GM21390 (cell line): Measurements from ENCODE around the gene ANKHD1.

ENCODE experiments used
- ATAC-seq: cut with Tn5 transposase; IDR thresholded peaks from one replicate; pipeline ENCODE4 v1.9.1; 2021; ENCODE audit not compliant: unreplicated experiment

Gene ANKHD1, protein sequence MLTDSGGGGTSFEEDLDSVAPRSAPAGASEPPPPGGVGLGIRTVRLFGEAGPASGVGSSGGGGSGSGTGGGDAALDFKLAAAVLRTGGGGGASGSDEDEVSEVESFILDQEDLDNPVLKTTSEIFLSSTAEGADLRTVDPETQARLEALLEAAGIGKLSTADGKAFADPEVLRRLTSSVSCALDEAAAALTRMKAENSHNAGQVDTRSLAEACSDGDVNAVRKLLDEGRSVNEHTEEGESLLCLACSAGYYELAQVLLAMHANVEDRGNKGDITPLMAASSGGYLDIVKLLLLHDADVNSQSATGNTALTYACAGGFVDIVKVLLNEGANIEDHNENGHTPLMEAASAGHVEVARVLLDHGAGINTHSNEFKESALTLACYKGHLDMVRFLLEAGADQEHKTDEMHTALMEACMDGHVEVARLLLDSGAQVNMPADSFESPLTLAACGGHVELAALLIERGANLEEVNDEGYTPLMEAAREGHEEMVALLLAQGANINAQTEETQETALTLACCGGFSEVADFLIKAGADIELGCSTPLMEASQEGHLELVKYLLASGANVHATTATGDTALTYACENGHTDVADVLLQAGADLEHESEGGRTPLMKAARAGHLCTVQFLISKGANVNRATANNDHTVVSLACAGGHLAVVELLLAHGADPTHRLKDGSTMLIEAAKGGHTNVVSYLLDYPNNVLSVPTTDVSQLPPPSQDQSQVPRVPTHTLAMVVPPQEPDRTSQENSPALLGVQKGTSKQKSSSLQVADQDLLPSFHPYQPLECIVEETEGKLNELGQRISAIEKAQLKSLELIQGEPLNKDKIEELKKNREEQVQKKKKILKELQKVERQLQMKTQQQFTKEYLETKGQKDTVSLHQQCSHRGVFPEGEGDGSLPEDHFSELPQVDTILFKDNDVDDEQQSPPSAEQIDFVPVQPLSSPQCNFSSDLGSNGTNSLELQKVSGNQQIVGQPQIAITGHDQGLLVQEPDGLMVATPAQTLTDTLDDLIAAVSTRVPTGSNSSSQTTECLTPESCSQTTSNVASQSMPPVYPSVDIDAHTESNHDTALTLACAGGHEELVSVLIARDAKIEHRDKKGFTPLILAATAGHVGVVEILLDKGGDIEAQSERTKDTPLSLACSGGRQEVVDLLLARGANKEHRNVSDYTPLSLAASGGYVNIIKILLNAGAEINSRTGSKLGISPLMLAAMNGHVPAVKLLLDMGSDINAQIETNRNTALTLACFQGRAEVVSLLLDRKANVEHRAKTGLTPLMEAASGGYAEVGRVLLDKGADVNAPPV (N-terminal part only)

DNA sequence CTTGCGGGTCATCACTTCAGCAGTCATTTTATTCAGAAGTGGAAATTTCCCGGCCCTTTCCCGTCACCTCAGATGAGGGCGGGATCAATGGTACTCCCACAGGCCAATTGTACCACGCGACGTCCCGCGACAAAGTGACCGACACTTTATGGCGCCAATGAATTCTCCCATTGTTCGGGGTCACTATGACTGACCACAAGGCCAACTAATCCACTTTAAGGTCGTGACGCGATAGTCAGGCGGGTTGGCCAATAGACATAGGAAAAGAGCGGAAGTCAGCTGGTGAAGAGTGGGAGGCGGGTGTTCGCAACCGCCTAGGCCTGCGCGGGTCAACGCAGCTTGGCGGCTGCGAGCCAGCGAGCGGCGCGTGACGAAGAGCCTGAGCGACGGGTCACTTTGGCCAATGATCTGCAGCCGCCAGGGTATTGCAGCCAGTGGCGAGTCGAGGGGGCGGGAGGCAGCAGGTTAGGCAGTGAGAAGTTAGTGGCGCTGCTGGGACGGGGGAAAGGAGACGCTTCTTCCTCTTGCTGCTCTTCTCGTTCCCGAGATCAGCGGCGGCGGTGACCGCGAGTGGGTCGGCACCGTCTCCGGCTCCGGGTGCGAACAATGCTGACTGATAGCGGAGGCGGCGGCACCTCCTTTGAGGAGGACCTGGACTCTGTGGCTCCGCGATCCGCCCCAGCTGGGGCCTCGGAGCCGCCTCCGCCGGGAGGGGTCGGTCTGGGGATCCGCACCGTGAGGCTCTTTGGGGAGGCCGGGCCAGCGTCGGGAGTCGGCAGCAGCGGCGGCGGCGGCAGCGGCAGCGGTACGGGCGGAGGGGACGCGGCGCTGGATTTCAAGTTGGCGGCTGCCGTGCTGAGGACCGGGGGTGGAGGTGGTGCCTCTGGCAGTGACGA is at the start of gene ANKHD1:
Gene ANKHD1 (plus strand): TSS at position 472 of the 896 bp plus-strand sequence. CDS start 135 bp downstream, at position 607.
- ATAC-seq: peak; percentile 84

DNA sequence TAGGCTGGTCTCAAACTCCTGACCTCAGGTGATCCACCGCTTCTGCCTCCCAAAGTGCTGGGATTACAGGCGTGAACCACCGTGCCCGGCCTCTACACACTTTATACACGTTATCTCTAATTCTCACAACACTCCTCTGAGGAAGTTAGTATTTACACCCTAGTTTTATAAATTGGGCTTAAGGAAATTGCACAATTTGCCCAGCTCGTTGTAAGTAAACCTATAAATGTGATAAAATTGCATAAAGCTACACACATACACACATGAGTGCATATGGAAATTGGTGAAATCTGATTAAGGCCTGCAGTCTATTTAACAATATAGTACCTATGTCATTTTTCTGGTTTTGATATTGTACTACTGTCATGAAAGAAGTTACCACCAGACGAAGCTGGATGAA is 46.1 kb upstream of the ANKHD1 start:
- ATAC-seq: no peak

DNA sequence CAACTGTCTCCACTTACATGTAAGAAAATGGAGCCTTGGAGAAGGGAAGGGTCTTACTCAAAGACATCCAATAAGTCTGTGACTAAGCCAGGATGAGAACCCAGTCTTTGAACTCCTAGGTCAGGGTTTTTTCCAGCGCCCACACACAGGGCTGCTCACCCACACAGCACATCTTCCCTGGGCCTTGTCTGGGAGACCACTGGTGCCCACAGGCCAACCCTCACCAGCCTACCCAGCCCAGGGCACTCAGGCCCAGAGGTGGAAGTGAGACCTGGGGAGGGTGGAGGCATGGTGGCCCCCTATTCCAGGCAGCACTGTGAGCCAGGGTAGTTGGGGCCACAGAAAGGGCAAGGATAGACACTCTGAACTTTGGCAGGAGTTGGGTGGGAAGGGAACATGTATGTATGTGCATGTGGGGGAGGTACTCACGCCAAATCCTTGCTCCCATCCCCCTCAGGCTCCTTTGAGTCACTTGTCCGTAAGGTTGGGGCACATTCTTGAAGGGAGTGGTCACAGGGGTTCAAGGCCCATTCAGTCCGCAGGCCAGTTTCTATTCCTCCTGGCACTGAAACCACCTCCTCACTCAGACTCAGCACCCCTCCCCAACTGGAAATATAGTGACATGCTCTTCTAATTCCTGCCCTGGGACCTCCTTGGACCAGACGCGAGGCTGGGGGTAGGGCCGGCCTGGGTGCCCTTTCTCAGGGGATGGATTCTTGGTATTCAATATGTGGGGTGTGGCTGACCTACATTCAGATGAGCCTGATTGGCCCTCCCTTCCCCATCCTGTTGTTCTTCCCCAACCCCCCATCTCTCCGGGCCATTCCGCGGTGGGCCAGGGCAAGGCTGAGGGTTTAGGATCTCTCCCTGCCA is 44.5 kb upstream of the ANKHD1 start:
- peak; percentile 13 for ATAC-seq

DNA sequence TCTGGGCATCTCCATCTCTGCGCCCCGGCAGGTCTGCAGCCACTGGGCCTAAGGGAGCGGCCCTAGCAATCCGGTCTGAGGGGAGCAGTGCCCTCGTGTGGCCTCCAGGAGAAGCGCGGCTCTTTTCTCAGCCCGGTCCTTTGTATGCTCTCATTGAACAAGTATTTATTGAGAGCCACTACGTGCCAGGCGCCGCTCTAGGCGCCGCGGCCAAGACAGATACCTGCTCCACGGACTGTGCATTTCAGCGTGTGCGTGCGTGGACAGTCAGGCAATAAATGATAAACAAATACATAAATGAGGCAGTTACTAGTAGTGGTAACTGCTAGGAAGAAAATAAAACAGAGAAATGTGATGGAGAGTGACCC is 43.9 kb upstream of the ANKHD1 start:
- ATAC-seq: peak; percentile 98

DNA sequence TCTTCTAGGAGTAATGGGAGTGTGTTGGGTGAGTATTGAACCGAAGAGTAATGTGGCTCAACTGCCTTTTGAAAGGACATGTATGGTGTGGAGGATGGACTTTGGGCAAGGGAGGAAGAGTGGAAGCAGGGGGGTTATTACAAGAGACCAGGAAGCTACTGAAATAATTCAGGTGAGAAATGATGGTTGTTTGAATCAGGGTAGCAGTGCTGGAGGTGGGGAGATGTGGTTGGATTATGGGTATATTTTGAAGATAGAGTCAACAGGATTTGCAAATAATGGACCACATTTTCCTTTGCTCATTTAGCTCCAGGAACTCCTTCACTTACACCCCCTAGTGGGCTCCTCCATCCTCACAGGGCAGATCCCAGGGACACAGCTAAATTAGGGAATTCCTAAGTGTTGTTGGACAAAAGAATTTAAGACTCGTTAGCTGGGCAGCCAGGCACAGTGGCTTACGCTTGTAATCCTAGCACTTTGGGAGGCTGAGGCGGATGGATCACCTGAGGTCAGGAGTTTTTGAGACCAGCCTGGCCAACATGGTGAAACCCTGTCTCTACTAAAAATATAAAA is 42.8 kb upstream of the ANKHD1 start:
- ATAC-seq: no peak

DNA sequence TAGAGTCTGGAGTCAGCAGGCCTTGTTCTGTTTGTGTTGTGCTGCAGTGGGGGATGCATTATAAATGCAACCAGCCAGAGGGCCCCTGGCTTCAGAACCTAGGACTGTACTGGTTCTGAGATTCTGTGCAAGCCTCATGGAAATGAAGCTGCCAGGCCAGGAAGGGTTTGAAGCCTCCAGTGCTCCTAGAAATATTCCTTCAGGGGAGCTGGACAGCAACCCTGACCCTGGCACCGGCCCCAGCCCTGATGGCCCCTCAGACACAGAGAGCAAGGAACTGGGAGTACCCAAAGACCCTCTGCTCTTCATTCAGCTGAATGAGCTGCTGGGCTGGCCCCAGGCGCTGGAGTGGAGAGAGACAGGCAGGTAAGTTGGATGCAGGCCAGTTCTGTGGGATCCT is 41.5 kb upstream of the ANKHD1 start, which contains the start of gene SLC4A9:
Gene SLC4A9 (plus strand): TSS at position 94 of the 400 bp plus-strand sequence. CDS start 43 bp downstream, at position 137.
- no peak for ATAC-seq

DNA sequence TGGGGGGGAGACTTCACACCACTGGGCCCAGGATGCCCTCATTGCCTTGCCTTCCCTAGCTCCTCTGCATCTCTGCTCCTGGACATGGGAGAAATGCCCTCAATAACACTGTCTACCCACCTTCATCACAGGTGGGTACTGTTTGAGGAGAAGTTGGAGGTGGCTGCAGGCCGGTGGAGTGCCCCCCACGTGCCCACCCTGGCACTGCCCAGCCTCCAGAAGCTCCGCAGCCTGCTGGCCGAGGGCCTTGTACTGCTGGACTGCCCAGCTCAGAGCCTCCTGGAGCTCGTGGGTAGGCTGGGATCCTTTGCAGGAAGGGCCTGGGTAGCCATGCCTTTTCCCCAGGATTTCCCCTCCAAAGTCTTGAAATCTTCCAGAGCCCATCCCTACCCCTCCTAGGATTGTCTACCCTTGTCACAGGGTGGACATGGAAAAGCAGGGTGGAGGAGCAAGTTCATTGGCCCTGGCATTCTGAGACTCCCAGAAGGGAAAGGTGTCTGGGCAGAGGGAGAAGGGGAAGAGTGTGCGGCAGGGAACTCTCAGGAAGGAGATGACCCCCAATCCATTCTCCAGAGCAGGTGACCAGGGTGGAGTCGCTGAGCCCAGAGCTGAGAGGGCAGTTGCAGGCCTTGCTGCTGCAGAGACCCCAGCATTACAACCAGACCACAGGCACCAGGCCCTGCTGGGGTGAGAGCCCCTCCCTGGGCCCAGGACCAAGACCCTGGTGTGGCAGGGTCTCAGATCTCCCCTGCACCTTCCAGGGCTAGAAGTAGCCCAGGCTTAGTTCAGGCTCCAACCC is 40.8 kb upstream of the ANKHD1 start:
- ATAC-seq: no peak

DNA sequence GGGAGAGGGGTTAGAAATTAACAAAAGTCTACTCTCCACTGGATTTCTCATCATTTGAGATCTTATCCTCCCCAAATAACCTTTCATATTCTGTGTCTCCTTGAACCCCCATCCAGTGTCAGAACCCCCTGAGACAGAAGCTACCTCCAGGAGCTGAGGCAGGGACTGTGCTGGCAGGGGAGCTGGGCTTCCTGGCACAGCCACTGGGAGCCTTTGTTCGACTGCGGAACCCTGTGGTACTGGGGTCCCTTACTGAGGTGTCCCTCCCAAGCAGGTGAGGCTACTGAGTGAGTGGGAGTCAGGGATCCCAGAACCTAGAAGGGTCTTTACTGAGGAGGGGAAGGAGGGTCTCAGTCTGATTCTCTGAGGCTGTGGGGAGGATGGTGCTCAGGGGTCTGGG is 39.7 kb upstream of the ANKHD1 start:
- ATAC-seq: no peak

DNA sequence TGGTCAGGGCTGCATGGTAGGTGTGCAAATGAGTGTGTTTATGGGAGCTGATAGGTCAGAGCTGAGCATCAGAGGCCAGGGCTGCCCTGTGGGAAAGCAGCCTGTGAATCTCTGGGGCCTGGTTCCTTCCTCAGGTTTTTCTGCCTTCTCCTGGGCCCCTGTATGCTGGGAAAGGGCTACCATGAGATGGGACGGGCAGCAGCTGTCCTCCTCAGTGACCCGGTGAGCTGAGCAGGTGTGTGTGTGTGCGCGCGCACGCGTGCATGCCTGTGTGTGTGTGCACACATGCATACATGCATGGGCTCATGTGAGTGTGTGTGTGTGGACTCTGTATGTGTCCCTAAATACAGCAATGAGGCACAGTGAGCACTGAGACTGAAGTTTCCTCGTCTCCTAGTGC is 39.3 kb upstream of the ANKHD1 start:
- no peak for ATAC-seq

DNA sequence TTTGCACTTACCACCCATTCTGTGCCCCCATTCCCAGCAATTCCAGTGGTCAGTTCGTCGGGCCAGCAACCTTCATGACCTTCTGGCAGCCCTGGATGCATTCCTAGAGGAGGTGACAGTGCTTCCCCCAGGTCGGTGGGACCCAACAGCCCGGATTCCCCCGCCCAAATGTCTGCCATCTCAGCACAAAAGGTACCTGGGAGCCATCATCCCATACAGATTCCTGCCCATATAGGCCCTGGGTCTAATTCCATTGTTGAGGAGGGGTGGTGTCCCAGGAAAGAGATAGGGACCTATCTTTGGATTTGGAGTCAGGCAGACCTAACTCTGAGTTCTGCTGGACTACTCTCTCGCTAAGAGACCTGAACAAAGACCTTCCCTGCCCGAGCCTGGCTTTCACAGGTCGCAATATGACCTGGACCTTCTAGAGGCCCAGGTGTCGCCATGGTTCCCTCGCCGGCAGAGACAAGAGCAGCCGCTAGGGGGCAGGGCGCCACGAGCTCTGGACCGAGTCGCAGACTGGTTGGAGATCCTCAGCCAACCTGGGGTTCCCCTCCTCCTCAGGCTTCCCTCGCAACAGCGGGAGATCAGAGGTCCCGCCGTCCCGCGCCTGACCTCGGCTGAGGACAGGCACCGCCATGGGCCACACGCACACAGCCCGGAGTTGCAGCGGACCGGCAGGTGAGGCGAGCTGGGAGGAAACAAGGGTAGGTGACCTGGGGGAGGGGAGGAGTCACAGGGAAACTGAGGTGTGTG is 38.6 kb upstream of the ANKHD1 start:
- peak; percentile 92 for ATAC-seq

DNA sequence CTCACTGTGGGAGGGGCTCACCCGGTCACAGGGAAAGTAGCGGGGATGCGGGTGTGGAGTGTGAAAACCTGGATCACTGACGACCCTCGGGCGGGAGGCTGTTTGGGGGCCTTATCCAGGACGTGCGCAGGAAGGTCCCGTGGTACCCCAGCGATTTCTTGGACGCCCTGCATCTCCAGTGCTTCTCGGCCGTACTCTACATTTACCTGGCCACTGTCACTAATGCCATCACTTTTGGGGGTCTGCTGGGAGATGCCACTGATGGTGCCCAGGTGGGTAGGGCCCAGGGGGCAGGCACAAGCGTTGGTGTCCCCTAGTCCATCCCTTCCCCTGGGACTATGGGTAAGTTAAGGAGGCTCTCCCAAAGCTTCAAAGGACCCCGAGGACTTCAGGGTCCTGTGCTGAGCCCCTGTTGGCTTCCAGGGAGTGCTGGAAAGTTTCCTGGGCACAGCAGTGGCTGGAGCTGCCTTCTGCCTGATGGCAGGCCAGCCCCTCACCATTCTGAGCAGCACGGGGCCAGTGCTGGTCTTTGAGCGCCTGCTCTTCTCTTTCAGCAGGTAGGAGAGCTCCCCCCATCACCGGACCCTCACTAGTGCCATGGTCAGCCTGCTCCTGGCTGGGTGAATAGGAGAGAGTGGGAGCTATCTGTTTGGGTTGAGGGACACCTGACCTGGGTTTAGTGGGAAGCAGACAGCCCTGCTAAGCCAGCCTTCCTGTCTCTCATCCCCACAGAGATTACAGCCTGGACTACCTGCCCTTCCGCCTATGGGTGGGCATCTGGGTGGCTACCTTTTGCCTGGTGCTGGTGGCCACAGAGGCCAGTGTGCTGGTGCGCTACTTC is 37.8 kb upstream of the ANKHD1 start:
- ATAC-seq: no peak

DNA sequence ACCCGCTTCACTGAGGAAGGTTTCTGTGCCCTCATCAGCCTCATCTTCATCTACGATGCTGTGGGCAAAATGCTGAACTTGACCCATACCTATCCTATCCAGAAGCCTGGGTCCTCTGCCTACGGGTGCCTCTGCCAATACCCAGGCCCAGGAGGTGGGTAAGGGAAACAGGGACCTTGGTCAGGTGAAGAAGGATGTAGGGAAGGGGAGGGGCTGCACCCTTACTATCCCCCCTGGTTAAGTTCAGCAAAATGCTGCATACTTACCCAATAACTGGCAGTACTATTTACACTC is 37.2 kb upstream of the ANKHD1 start:
- ATAC-seq: no peak

DNA sequence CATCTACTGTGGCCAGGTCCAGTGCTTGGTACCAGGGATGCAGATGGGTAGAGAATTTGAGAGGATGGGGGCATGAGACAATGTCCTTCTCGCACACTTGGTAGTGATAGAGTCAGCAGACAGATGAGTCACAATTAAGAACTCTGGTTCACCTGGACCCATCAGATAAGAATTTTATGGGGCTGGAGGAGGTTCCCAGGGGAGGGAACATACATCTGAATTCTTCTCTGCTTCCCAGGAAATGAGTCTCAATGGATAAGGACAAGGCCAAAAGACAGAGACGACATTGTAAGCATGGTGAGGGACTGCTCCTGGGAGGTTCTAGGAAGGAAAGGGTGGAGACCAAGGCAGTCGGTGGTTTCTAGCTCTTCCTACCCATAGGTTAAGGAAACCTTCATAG is 36.4 kb upstream of the ANKHD1 start:
- ATAC-seq: no peak

DNA sequence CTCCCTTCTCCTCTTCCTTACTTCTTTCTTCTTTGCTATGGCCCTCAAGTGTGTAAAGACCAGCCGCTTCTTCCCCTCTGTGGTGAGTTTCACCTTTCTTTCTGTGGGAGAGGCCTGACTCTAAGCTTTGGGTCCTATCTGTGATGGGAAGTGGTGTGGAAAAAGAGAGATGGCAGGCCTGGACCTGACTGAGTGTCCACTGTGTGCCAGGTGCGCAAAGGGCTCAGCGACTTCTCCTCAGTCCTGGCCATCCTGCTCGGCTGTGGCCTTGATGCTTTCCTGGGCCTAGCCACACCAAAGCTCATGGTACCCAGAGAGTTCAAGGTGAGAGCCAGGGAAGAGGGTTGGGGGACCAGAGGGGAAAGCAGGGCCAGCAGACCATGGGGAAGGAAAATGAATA is 35.7 kb upstream of the ANKHD1 start:
- no peak for ATAC-seq

DNA sequence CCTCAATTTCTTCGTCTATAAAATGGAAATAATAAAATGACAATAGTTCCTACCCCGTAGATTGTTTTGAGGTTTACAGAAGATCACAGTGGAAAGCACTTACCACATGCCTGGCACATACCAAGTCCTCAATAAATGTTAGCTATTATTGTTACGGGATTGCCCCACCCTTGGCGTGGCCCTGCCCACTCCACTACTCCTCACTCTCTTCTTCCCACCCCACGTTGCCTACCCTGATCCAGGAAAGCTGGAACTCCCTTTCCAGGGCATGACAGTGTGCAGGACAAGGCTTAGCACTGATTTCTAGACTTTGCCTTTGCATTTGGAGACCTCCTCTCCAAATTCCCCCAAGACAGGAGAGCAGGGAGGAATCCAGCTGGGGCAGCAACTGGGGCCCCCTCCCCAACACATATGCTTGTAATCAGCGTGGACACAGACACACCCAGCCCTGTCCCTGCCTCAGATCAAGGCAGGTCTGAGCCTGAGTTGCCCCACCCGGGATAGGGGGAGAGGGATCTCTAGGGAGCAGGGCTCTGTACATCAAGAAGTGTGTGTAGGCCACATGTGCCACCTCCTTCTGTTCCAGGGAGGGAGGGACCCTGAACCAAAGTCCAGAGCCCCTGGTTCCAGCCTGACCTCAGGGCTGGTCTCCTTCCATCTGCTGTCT is 34.9 kb upstream of the ANKHD1 start:
- no peak for ATAC-seq
